Globus pallidus (tissue), 1 donor: ENCODE measurements around the gene HERC2.
"Not testable (repeated sequence)": the region's sequence is repeated elsewhere in the genome, so short reads cannot be mapped to it uniquely, and the experiment has no call there.

Experiments
- DNase-seq: peaks from one replicate; pipeline ENCODE4 v3.0.0-alpha.2; 2015; ENCODE audit warnings: low spot score

Gene HERC2

GRCh38 chr15:28273873-28274610, 47.9 kb downstream of the HERC2 start:
- DNase-seq = no peak

- no peak for DNase-seq
These were observed 48.5 kb downstream of the HERC2 start for GRCh38 chr15:28273468-28273867.

GRCh38 chr15:28272587-28272986, 49.4 kb downstream of the HERC2 start:
- no peak for DNase-seq

- DNase-seq = no peak
These were observed 50.2 kb downstream of the HERC2 start for GRCh38 chr15:28271697-28272260.

DNA sequence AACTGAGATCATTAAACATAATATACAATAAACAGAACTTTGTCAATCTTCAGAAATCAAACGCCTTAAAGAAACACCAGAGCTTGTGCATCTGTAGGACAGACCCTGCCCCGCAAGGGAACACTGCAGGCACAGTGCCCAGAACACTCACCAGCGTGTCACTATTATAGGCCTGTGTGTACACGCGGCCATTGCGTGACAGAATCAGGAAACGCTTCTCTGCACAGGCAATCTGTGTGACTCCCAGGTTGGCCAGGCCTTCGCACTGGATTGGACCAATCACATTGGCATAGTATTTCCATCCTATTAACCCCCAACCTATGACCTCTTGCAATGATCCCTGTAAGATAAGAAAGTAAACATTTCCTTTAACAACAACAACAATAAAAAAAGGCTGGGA, 52.9 kb downstream of the HERC2 start:
- no peak for DNase-seq

DNA sequence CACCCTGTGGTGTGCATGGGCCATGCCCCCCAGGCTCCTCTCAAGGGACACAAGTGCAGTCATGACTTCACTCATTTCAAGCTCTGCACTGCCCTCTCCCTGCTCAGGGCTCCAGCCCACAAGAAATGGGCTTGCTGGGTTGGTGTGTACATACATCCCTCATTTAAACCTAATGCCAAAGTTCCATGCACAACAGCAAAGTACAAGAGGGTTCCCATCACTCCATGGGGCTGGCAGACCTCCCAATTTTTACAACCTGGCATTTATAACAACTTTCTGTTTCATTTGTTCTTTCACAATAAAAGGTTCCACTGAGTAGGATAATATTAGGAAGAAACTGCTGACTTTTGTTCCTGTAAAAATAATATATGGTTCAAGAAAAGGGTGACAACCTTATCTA, 54.3 kb downstream of the HERC2 start:
- DNase-seq = no peak

GRCh38 chr15:28265334-28266019, 56.5 kb downstream of the HERC2 start:
- DNase-seq = no peak

- DNase-seq = no peak
These were observed 57.8 kb downstream of the HERC2 start for GRCh38 chr15:28264166-28264565.

- no peak for DNase-seq
These were observed 59.5 kb downstream of the HERC2 start for GRCh38 chr15:28262438-28262837.

DNA sequence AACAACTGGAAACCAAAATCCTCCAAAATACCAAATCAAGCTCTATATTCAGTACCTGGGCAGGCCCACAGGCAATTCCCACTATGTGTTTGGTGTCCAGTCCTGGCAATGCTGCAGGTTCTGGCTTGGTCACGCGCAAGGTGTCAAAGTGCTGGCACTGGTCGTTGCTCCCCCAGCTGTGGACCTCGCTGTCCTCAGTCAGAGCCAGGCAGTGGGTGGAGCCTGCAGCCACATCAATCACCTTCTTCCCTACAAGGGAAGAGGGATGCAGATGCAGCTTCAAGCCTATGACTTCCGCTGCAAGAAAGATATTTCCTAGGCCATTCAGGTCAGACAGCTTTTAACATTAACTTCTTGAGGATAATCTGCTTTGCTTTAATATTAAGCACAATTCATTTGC, 61.3 kb downstream of the HERC2 start:
- DNase-seq = peak; percentile 13

GRCh38 chr15:28260317-28260716, 61.7 kb downstream of the HERC2 start:
- no peak for DNase-seq

DNA sequence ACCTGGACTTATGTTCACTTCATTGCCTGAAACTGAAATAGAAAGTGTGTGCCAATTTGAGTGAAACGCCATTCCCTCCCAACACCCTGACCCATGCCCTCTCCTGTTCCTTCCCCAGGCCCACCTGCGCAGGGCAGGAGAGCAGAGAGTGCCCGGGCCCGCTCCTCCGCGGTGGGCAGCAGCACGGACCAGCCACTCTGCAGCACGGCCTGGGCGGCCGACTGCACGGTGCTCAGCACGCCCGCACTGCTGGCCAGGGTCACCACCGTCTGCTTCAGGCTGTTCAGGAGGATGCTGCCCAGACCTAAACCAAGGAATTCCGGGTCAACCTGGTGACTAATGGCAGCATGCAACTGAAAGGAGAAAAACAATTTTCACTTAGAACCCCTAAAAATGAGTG, 66.0 kb downstream of the HERC2 start:
- no peak for DNase-seq

GRCh38 chr15:28252831-28253230, 69.1 kb downstream of the HERC2 start:
- no peak for DNase-seq

- DNase-seq = no peak
These were observed 75.4 kb downstream of the HERC2 start for GRCh38 chr15:28246605-28247004.

DNA sequence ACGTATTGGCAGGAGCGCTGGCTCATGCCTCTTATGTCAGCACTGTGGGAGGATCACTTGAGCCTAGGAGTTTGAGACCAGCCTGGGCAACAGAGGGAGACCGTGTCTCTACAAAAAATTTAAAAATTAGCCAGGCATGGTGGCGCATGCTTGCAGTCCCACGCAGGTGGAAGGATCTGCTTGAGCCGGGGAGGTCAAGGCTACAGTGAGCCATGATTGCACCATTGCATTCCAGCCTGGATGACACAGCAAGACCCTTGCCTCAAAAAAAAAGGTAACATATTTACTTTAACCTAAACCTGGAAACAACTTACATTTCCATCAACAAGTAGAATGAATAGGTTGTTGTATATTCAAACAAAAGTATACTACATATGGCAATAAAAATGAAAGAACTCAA, 78.1 kb downstream of the HERC2 start:
- no peak for DNase-seq

- DNase-seq = no peak
These were observed 78.6 kb downstream of the HERC2 start for GRCh38 chr15:28243399-28243798.

- DNase-seq = not testable (repeated sequence)
These were observed 83.7 kb downstream of the HERC2 start for GRCh38 chr15:28238296-28238695.

DNA sequence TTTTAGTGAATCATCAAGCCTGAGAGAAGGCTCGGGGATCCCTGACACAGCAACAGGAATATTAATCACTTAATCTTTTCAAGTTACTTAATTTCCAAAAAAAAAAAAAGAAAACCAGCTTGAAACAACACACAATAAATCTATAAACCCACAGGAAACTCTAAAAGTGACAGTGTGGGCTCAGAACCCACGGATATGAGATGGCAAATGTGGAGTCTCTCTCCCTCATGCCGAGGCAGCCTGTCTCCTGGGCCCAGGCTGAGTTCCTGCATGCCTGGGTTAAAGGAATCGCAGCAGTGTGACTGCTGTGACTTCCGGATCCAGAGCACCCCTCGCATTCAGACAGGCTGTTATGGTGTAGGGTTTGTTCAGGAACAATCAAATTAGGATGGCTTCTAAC, 90.2 kb downstream of the HERC2 start:
- DNase-seq = not testable (repeated sequence)

- not testable (repeated sequence) for DNase-seq
These were observed 90.6 kb downstream of the HERC2 start for GRCh38 chr15:28231336-28231735.

DNA sequence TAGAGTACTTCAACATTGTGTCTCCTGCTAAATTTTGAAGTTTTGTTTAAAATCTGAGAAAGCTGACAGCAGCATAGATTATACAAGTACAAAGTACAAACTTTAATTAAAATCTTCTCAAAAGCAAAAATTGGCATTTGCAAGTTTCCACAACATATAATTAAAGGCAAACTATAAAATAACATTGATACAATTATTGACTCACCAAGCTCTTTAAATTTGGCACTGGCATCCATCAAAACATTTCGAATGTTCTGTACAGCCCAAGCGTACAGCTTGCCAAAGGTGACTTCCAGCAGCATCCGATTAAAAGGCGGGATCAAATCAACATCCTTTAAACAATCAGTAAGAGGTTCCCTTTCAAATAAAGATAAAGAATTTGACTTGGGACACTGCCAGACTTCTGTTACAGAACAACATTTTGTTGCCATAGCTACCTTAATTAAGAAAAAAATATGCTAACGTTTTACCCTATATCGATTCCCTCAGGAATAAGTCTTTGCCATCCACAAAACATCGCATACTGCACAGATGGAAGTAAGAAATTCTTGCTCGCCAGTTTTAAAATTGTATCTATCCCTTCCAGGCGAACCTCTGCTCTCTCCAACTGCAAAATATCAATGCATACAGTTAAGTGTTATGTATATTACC, 92.9 kb downstream of the HERC2 start:
- not testable (repeated sequence) for DNase-seq

DNA sequence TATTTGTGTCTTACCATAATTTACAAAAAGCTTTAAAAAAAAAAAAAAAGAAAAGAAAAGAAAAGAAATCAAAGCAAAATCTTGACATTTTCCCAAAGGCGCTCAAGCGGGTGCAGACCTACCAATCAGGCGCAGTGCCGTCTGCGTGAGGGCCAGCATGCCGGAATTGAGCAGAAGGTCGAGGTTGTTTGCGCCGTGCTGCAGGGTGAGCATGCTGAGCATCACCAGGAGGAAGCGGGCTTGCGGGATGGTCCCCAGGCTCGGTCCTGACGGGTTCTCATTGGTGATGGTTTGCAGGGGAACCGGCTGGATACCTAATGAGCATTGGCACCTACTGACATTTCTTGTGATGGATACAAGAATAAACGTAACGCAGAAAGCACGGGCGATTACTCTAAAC, 93.9 kb downstream of the HERC2 start:
- no peak for DNase-seq

DNA sequence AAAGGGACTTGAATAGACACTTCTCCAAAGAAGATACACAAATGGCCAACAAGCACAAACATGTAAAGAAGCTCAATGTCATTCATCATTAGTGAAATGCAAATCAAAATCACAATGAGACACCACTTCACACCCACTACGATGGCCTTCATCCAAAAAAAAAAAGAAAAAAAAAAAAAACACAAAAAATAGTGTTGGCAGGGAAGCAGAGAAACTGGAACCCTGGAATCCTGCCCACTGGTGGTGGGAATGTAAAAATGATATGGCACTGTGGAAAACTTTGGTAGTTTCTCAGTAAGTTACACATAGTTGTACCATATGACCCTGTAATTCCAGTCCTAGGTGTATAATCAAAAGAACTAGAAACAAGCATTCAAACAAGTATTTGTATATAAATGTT, 94.7 kb downstream of the HERC2 start:
- DNase-seq = not testable (repeated sequence)

- not testable (repeated sequence) for DNase-seq
These were observed 99.4 kb downstream of the HERC2 start for GRCh38 chr15:28222612-28223011.
